GM12892 (cell line): ENCODE data around the gene NSD1.

Experiments used
- POLR2A ChIP-seq: IDR thresholded peaks from 2 replicates; pipeline ENCODE4 v1.6.1; 2011; ENCODE audit warnings: low read depth, low read length, control low read depth
- POLR2AphosphoS5 ChIP-seq: IDR thresholded peaks from 2 replicates; pipeline ENCODE4 v1.6.1; 2011; ENCODE audit warnings: low read depth, low read length, control low read depth
- TAF1 ChIP-seq: IDR thresholded peaks from 2 replicates; pipeline ENCODE4 v1.6.1; 2011; ENCODE audit warnings: low read depth, mild to moderate bottlenecking, control low read depth, low read length, borderline replicate concordance

- peak; percentile 55; the same call in 1 of the 2 replicates for TF ChIP-seq POLR2A
- TF ChIP-seq POLR2AphosphoS5 = no peak
- no peak; the same call in 1 of the 2 replicates for TF ChIP-seq TAF1
These were observed 169.8 kb downstream of the NSD1 start, which contains the start of the genes PRELID1 and RAB24 for GRCh38 chr5:177303121-177303924.
